GM04503 (cell line): ENCODE data around the gene SCTR.

Experiments used
- DNase-seq: peaks from one replicate; pipeline ENCODE4 v3.0.0-alpha.2; 2012; ENCODE audit warnings: low read depth

Gene SCTR

GRCh38 chr2:119429225-119429981 is 94.9 kb downstream of the SCTR start:
- DNase-seq, result no peak

- no peak for DNase-seq
Observed at GRCh38 chr2:119428488-119429224, 95.6 kb downstream of the SCTR start.

GRCh38 chr2:119427756-119428155 is 96.5 kb downstream of the SCTR start:
- DNase-seq, result no peak

- DNase-seq, result no peak
Observed at GRCh38 chr2:119426801-119427395, 97.4 kb downstream of the SCTR start.

GRCh38 chr2:119426396-119426675 is 97.9 kb downstream of the SCTR start:
- DNase-seq, result no peak

- no peak for DNase-seq
Observed at GRCh38 chr2:119425620-119426395, 98.5 kb downstream of the SCTR start.

- DNase-seq, result no peak
Observed at GRCh38 chr2:119425119-119425405, 99.2 kb downstream of the SCTR start.

- no peak for DNase-seq
Observed at GRCh38 chr2:119424284-119425118, 99.8 kb downstream of the SCTR start.

- no peak for DNase-seq
Observed at GRCh38 chr2:119423811-119424210, 100.5 kb downstream of the SCTR start.

GRCh38 chr2:119423108-119423444 is 101.2 kb downstream of the SCTR start:
- DNase-seq, result no peak

- DNase-seq, result no peak
Observed at GRCh38 chr2:119422360-119423107, 101.7 kb downstream of the SCTR start.

GRCh38 chr2:119421741-119422140 is 102.5 kb downstream of the SCTR start:
- DNase-seq, result no peak

- no peak for DNase-seq
Observed at GRCh38 chr2:119421304-119421703, 103.0 kb downstream of the SCTR start.

GRCh38 chr2:119419803-119420508 is 104.3 kb downstream of the SCTR start:
- DNase-seq, result no peak

GRCh38 chr2:119419065-119419464 is 105.2 kb downstream of the SCTR start:
- DNase-seq, result no peak

- no peak for DNase-seq
Observed at GRCh38 chr2:119417908-119418307, 106.4 kb downstream of the SCTR start.

GRCh38 chr2:119416299-119416923 is 107.9 kb downstream of the SCTR start:
- no peak for DNase-seq

GRCh38 chr2:119415630-119416029 is 108.7 kb downstream of the SCTR start:
- no peak for DNase-seq

GRCh38 chr2:119414894-119415293 is 109.4 kb downstream of the SCTR start:
- no peak for DNase-seq

- no peak for DNase-seq
Observed at GRCh38 chr2:119409506-119409905, 114.8 kb downstream of the SCTR start.
